Measurements from ENCODE around the gene BTC.
"Not testable (repeated sequence)": the region's sequence is repeated elsewhere in the genome, so short reads cannot be mapped to it uniquely, and the experiment has no call there.

The BTC gene

DNA sequence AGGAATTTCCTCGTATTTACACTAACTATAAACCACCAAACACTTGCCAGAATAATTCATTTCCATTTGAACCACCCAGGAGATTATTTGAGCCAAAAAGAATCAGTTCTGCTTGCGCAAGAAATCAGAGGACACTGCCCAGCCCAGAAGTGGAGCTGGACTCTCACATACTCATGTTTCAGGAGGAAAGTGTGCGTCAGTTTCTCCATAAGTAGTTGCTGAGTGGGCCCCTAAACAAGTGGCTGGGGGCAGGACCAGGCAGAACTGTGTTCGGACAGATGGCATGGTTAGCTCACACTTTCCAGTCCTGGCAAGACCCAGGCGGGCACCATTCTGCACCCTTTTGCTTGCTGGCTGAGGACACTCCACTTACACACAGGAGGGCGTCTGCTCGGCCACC lies 38.8 kb downstream of the BTC start:
- no peak for DNase-seq

DNA sequence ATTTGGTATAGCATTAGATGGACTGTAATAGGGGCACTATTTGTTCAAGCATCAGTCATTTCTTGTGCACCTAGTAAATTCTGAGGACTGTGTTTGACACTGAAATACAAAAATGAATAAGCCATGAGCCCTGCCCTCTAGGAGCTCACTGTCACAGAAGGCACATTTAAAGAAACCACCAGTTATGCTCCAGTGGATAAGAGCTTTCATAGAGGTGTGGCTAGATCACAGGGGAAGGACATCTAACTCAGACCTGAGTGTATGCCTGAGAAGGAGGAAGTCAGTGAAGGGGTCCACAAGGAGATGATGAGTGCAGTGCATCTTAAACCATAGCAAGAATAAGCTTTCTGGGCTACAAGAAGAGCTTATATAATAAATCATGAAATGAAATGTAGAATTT lies 40.1 kb downstream of the BTC start:
- no peak for DNase-seq

DNA sequence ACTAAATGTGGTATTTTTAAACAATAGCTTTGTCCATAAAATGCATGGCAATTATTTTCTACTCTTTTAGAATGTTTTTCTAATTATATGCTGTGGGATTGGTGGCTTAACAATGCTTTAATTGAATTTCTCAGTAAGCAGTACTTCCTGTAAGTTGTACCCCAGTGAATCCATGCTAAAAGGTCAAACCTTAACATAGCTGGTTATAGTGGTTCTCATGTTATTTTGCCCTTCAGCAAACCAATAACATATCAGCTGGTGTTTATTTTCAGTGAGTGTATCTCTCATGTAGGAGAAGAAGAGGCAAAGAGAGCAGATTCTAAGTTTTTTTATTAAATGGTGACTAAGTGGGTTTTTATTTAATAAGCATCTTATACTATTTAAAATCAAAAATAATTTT lies 41.5 kb downstream of the BTC start:
- no peak for DNase-seq

DNA sequence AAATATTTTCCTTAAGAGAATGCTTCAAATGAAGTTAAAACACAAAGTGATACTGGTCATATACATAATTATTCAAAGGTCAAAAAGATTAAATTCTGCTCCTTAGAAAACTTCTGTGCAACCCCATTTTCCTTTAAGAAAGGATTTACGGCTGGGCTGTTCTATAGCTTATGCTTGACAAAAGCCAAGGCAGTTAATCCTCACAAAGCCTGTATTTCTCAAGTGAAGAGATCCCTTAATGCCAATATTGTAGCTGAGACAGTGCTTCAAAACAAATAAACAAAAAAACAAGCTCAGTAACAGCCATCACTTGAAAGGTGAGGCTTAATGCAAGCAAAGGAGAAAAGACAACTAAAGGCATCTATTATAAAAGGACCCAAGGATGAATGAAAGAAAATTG lies 42.5 kb downstream of the BTC start:
- no peak for DNase-seq

DNA sequence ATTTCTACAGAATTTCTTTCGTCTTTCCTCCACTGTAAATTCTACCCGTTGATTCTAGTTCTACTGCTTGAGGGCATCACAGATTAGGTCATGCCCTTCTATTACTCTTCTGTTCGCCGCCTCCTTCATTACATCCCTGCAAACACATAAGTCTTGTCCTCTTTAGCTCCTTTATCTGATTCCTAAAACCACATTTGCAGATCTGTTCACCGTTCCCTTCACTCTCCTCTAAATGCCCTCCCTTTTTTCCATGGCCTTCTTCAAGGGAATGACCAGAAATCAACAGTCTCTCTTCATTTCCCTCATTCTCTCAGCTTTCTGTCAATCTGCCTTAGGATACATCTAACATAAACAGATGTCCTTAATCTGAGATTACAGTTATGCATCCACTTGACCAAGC lies 43.1 kb downstream of the BTC start:
- no peak for DNase-seq

DNA sequence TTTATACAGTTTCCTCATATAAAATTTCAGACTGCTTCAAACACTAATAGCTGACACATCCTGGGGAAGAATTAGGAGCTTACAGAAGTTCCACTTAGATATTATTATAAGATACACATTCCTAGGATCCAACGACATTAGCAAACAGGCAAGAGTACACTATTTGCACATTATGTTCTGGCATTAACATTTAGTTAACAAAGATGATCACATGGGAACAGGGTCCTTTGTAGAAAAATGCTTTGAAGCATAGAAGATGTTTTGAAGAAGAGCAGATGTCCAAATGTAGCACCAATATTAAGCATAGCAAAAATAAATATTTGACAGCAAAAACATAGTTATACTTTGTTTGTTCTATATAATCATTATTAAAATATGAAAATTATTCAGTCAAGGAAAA lies 52.1 kb downstream of the BTC start:
- no peak for DNase-seq

DNA sequence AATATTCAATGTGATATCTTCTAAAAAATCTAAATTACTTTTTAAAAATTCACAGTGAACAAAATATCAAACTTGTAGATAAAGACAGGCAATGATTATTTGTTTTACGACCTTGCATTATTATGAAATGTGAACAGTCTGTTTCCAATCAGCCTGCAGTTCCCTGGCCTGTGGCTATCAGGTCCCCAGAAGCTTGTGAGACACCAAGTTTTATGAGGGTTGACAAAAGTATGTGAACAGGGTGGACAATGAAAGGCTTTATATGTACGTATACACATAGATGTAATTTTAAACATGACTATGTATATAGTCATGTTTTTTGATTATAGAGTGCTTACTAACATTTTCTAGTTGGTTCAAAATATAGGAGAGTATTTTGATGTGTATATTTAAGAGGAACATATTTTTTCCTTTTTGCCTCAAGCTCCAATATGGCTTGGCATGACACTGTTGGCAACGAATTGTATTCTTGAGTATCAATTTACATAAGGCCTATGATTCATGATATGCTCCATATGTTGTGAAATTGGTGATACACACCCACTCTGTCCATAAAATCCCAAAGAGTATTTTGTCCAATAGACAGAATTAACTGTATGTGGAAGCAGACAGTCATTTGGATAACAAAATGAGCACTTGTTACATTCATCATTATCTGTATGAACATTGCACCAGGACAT lies 55.7 kb downstream of the BTC start:
- no peak for DNase-seq

DNA sequence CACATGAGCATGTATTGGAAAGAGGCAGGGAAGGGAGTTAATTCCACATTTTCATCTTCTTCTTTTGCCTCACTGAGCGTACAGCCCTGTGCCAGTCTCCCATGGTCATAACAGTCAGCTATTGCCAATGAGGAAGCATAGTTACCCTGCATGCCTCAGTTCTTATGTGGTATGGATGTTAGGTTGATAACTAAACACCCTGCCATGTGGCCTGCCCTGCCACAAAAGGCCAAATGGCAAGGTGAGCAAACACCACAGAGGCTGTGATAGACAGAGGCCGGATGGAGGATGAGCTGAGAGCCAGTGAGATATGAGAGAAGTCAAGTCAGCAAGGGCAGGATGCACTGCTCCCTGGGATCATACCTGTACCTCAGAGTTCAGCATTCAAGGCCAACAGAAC lies 59.3 kb downstream of the BTC start:
- no peak for DNase-seq

DNA sequence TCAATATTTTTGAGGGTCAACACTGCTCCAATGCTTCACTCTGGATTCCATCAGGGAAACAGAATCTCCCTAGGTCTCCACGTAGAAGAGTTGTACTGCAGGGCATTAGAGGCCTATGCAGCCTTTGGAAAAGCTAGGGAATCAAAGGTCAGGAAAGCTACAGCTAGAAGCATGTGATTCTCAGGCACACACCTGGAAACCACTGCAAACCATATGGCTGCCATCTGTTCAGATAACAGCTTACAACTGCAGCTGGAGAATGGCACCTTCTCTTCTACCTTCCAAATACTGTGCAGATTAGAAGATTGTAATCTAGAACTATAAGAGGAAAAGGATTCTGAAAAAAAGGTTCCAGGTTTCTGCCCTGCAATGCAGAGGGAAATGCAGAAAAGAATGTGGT lies 60.6 kb downstream of the BTC start:
- DNase-seq: no peak

DNA sequence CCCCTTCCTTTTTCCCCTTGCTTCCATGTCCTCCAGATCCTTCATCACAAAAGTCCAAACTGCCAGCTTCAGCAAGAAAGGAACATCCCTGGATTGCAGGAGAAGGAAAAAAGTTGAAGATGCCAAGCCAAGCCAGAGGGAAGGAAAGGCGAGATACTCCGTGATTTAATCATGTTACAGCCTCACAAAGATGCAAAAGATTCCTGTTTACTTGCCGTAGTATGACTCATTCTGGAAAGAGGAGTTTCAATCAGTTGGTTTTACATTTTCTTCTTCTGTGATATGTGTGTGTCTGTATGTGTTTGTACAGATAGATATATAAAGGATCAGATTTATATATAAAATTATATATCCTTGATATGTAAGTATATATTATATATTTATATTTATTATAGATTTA lies 69.3 kb downstream of the BTC start:
- no peak for DNase-seq

DNA sequence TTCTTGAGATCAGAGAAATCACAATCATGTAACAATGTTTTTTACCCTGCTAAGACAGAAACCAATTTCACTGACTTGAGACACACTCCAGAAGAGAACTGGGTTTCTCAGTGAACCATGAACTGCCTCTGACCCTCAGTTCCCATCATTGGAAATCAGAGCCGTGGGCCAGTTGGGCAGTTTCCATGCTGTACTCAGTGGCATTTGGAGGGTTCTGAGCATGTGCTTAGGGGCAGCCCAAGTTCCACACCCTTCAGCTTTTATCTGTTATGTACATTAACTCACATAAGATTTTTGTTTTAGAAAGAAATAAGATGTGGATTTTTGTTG lies 77.9 kb downstream of the BTC start:
- DNase-seq: no peak

DNA sequence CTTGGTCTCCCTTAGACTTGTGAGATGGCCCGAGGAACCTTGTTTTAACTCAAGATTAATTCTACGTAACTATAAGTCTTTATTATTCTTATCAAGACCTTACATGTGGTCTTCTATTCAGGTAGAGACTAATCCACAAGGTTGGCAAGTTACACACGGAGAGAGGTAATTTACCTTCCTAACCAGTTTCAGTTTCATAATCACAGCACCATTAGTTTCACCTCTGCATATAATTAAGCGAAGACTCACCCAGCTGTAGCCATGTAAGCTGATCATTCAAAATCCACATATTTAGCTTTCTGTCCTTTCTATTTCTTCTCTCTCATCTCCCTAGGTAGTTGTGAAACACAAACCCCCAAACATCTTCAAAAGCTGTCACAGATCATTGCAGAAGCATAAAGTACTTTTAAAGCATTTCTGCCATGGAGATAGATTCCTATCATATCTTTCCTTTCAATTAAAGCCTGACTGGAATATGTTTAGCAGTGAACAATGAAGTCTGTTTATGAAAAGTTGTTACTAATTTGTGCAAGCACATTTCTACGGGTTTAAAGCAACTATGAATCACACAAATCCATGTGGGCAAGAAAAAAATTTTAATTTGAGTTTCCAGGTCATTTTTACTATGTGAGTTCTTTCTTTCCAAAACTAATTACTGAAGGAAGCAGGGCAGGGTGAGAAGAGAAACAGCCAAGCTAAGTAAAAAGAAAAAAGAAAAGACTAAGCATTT lies 78.5 kb downstream of the BTC start:
- no peak for DNase-seq

DNA sequence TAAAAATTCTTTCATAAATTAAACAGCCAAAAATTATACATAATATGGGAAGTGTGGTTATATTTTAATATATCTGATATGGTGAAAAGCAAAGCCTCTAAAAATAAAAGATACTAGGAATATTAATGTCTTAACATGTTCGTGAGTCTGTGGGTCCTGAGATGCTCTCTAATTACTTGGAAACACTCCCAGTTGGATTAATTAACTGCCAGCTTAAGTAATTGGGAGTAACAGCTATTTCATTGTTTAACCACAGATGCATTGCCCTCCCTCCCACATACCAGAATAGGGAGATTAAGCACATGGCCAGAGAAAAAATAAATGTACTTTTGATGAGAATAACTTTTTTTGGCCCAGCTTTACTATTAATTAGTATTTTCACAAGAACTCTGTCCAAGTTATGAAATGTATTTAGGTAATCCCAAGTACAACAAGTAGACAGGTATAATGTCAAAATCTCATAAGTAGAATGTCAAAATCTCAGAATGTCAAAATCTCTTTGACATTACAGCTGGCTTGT lies 79.7 kb downstream of the BTC start:
- no peak for DNase-seq

DNA sequence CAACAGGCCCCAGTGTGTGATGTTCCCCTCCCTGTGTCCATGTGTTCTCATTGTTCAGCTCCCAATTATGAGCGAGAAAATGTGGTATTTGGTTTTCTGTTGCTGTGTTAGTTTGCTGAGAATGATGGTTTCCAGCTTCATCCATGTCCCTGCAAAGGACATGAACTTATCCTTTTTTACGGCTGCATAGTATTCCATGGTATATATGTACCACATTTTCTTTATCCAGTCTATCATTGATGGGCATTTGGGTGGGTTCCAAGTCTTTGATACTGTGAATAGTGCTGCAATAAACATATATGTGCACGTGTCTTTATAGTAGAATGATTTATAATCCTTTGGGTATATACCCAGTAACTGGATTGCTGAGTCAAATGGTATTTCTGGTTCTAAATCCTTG lies 86.2 kb downstream of the BTC start:
- DNase-seq: not testable (repeated sequence)

Measured in stimulated activated CD4-positive, alpha-beta T cell treated with anti-CD3 and anti-CD28 coated beads, Interleukin-15, amount 100 ng/mL, for 24 hours (primary cell).